ENCODE measurements around the gene KCNK5. TPM values are rescaled to one million over a fixed set of nuclear protein-coding genes. Genes with fewer than 3 reads are reported as not detected.

Gene KCNK5
- total and polyA plus RNA-seq, 2 of the 8 experiments (the other 6 are each of a cell fraction or from before 2014, with no cell fraction given), result 20.9 to 44.3 TPM

DNA sequence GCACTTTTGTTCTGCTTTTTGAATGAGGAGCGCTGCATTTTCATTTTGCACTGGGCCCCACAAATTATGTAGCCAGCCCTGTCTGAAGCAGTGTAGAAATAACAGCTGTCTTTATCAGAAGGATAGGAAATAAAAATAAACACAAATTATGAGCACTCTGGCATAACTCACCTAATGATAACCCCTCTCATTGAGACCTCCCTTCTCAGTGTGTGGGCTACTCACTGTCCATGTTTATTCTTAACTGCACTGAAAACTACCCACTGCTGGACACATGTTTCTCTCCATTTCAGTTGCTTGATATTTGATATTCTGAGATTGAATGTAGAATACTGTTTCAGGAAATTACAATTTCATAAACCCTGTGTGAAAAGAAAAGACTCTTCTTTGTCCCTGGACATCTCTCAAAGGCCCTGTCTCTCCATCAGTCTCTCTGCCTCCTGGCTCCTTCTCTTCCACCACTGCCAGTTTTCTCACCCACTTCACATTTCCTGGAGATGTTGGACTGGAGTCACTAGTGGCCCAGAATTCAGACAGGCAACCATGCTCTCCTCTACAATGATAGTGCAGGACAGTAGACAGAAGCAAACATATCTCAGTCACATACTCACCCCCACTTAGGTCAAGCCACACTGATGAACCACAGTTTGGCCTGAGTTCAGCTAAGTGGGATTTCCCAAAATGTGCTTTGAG lies 84.6 kb downstream of the KCNK5 start (continued):
- TF ChIP-seq USF2 (IDR thresholded peaks at IDR 0.05; ENCODE audit: low read length), result no peak
- TF ChIP-seq SRF (IDR thresholded peaks at IDR 0.05; ENCODE audit: low read depth, low read length), result no peak
- no peak for TF ChIP-seq GTF2F1 (IDR thresholded peaks at IDR 0.05; ENCODE audit: borderline replicate concordance, low read depth, low read length)
- no peak for TF ChIP-seq KDM1A (IDR thresholded peaks at IDR 0.05; ENCODE audit: borderline replicate concordance, low read length)
- TF ChIP-seq FOSL1 (IDR thresholded peaks at IDR 0.05; ENCODE audit: insufficient read depth, low read depth, low read length), result no peak
- no peak for TF ChIP-seq JUN (IDR thresholded peaks at IDR 0.05; ENCODE audit: low read depth, low read length)
- TF ChIP-seq KDM4A (IDR thresholded peaks at IDR 0.05; ENCODE audit: low read depth, low read length, severe bottlenecking), result no peak
- TF ChIP-seq, protein P1, sequence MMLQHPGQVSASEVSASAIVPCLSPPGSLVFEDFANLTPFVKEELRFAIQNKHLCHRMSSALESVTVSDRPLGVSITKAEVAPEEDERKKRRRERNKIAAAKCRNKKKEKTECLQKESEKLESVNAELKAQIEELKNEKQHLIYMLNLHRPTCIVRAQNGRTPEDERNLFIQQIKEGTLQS (IDR thresholded peaks at IDR 0.05; ENCODE audit: insufficient read depth, low read depth, low read length), result no peak
- TF ChIP-seq SP1 (IDR thresholded peaks at IDR 0.05; ENCODE audit: low read depth, low read length), result no peak
- no peak for TF ChIP-seq RFX5 (IDR thresholded peaks at IDR 0.05; ENCODE audit: borderline replicate concordance, low read depth, low read length)
